GM19397 (cell line): ENCODE measurements around the gene GAB3.

Source experiments
- ATAC-seq: cut with Tn5 transposase; IDR thresholded peaks from one replicate; pipeline ENCODE4 v1.9.1; 2021; ENCODE audit warnings: mild to moderate bottlenecking, moderate library complexity; ENCODE audit not compliant: unreplicated experiment

The GAB3 gene

DNA sequence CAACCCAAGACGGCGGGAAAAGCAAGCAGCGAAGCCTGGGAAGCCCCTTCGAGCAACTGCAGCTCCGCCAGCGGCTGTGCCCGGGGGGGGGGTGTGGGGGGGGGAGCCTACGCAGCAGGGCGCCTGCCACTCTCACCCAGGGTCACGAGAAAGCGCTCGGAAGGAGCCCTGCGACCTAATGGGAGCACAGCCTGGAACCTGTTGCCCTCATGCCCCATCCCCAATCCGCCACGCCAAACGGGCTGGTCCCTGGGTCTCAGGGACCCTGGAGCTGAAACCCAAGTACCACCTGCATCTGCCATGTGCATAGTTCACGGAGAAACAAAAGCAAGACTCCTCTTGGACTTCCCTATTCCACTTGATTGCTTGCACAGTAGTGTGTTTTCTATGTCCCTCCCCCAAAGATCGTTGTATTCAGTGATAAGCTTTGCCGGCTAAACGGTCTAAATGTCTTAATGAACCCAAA, 359 bp upstream of the GAB3 start:
- peak; percentile 11 for ATAC-seq

GRCh38 chrX:154749856-154750255, 1.0 kb downstream of the GAB3 start:
- no peak for ATAC-seq

DNA sequence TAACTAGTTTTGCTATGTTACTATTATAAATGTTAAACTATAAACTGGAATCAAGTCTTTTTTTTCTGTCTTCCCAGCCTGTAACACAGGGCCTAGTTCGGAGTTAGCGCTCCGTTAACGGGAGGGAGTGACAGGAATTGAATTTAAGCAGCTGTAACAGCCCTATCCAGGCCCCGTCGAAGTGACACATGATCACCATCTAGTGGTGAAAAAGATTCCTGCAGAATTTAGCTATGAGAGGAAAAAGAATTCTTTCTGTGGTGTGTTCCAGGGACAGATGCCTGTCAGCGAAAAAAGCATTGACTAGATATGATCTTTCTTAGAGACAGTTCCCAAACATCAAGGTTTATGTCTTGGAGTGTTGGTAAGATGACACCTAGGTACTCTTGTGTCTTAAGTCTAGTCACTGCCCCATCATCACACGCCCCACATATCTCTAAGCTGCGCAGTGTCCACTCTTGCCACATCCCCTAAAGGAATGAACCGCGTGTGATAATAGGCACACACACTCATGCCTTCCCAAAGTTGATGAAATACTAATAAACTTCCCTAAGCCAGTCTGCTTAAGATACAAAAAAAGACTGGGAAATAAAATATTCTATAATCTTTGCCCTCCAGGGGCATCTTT, 2.1 kb downstream of the GAB3 start:
- ATAC-seq: no peak

GRCh38 chrX:154742613-154743012, 8.3 kb downstream of the GAB3 start:
- no peak for ATAC-seq

DNA sequence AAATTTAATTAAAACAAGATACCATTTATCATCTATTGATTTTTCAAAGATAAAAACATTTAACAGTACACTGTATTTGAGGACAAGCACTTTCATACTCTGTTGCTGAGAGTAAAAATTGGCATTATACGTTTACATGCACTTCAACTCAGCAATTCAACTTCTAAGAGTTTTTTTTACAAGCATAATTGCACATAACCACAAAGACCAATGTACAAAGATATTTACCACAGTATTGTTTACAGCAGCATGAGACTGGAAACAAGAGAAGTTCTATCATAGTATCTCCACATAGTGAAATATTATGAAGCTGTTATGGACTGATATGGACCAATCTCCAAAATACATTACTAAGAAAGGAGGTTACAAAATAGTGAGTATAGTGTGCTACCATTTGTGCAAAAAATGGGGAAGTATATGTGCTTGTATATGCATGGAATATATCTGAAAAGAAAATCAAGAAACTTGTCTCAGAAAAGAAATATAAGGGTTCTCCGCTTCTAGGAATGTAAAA, 10.9 kb downstream of the GAB3 start:
- no peak for ATAC-seq

DNA sequence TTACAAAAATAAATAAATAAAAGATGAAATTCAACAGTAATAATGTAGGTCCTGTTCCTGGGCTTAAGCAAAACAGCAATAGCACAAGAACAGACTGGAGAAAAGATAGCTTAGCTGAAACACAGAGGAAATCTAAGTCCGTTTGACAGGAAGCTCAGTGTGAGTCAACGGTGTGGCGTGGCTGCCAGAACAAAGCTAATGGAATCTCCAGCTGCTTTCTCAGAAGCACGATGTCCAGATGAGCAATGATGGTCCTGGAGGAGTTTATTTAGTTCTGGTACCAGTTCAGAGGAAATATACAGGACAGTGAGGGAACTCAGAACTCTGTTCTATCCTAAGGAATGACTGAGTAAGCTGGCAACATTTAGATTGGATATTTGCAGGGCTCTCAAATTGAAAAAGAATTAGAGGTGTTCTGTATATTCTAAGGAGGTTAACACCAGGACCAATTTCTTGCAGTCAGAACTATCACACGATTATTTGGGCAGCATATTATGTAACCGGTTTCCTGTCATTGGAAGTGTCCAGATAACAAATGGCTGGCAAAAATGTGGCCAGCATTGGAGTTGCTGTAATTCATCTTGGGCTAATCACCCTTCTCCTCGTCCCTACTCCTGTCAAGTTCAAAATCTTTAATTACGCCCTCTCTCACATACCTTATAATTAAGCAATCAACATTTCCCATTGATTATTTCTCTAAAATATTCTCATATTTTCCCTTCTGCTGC, 12.7 kb downstream of the GAB3 start:
- ATAC-seq: no peak

DNA sequence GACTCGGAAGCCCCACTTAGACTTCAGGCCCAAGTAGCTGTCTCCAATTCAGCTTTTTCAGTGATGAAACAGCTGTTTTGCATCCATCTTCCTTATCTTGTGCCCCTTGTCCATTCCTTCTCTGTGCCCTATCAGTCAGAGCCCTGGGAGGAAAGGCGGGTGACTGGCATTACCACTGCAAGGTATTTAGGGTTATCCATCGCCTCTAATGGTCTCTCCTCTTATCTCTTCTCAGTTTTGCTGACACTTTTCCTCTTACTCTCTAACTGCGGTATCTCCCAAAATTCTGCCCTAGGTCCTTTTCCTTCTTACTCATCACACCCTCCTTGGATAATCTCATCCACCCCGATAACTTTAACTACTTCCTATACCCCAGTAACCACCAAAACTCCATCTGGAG, 13.7 kb downstream of the GAB3 start:
- ATAC-seq: no peak

- no peak for ATAC-seq
Observed at GRCh38 chrX:154735695-154736393, 15.0 kb downstream of the GAB3 start.

GRCh38 chrX:154734061-154734781, 16.7 kb downstream of the GAB3 start:
- no peak for ATAC-seq

- no peak for ATAC-seq
Observed at GRCh38 chrX:154733066-154733425, 17.8 kb downstream of the GAB3 start.

GRCh38 chrX:154732421-154733065, 18.3 kb downstream of the GAB3 start:
- ATAC-seq: no peak

DNA sequence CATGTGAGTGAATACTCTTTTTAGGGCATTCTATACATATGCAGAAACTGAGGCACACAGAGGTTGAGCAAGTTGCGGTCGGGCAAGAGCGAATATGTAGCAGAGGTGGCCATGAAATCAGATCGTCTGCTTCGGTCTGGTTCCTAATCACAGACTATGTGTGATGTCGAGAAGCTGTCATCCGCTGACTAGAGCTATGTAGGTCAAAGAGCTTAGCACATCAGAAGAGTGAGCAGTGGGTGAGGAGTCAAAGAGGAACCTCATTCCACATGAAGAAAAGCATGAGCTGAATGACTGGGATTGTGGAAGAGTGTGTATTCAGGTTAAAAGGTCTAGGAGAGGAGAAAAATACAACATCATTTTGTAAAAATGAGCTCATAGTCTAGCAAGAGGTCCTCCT, 19.0 kb downstream of the GAB3 start:
- no peak for ATAC-seq

GRCh38 chrX:154731184-154731583, 19.7 kb downstream of the GAB3 start:
- no peak for ATAC-seq

- no peak for ATAC-seq
Observed at GRCh38 chrX:154730253-154730891, 20.5 kb downstream of the GAB3 start.

GRCh38 chrX:154729439-154729838, 21.4 kb downstream of the GAB3 start:
- no peak for ATAC-seq

GRCh38 chrX:154728431-154729190, 22.3 kb downstream of the GAB3 start:
- no peak for ATAC-seq

DNA sequence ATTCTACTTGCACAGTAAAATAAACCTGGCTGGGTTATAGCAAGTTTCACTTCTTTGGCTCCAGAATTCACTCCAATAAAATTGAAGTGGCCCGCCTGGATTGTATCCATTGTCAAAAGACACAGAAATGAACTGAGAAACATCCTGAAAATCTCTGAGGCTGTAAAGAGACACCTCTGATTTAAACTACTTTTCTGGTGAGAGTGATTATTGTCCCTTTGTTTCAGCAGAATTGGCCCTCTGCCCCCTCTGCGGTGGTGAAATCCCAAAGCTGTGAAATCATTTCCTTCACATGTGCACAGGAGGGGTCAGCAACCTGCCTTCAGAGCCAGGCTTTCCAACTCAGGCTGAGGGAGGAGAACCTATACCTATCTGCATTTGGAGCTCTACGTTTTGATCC, 23.0 kb downstream of the GAB3 start:
- ATAC-seq: no peak

DNA sequence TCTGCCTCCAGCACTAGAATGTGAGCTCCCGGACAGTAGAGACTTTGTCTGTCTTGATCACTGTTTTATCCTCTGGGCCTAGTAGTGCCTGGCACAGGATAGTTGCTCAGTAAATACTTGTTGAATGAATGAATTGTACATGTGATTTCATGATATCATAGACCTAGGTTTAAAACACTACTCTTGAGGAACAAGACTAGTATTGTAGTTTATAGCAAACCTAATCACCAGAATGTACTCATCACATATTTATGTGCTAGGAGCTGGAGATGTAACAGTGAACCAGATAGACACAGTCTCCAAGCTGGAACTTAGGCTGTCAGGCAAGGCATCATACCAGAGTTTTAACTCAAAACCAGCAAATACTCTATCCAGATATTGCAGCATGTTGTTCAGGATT, 23.5 kb downstream of the GAB3 start:
- no peak for ATAC-seq

- ATAC-seq: no peak
Observed at GRCh38 chrX:154724993-154725756, 25.7 kb downstream of the GAB3 start.
